LNCaP clone FGC (cell line): ENCODE measurements around the gene CLDN14.

ENCODE experiments used
- DNase-seq: peaks from one replicate; pipeline ENCODE4 v3.0.0-alpha.2; 2011; ENCODE audit warnings: low read depth
- H3K4me3 ChIP-seq: 2 replicates; pipeline ENCODE4 v1.5.1; 2011; ENCODE audit warnings: mild to moderate bottlenecking, low read depth, low read length, control low read depth
- CTCF ChIP-seq: IDR thresholded peaks from 2 replicates; pipeline ENCODE4 v1.5.1; 2012; ENCODE audit warnings: mild to moderate bottlenecking; ENCODE audit not compliant: control insufficient read depth, insufficient read depth; ENCODE audit errors: extremely low read depth

The CLDN14 gene

GRCh38 chr21:36501589-36501892 lies 21.6 kb upstream of the CLDN14 start:
- no peak for TF ChIP-seq CTCF
- no peak for DNase-seq
- H3K4me3 ChIP-seq: no peak overlapping the region

GRCh38 chr21:36499578-36500471 lies 19.9 kb upstream of the CLDN14 start:
- DNase-seq: peak; percentile 57
- H3K4me3 ChIP-seq: peak overlapping the region; percentile 34

GRCh38 chr21:36494557-36494956 lies 14.6 kb upstream of the CLDN14 start:
- no peak overlapping the region for H3K4me3 ChIP-seq
- no peak for DNase-seq
- no peak for TF ChIP-seq CTCF

More at GRCh38 chr21:36499578-36500471, 19.9 kb upstream of the CLDN14 start:
- no peak for TF ChIP-seq CTCF

- no peak overlapping the region for H3K4me3 ChIP-seq
- TF ChIP-seq CTCF: no peak
- no peak for DNase-seq
These were observed 11.4 kb upstream of the CLDN14 start for GRCh38 chr21:36491209-36491910.

GRCh38 chr21:36489776-36490165 lies 9.8 kb upstream of the CLDN14 start:
- TF ChIP-seq CTCF: no peak
- H3K4me3 ChIP-seq: no peak overlapping the region
- DNase-seq: no peak

- no peak for TF ChIP-seq CTCF
- DNase-seq: no peak
- H3K4me3 ChIP-seq: no peak overlapping the region
These were observed 9.3 kb upstream of the CLDN14 start for GRCh38 chr21:36489103-36489775.
